Loucy (cell line): Measurements from ENCODE around the gene CRYBB2.

ENCODE experiments used
- H2AFZ ChIP-seq: fragments of 200-600 bp; sonication (generic); 2 replicates; pipeline ENCODE4 v1.6.0; 2016; ENCODE audit warnings: antibody characterized with exemption, mild to moderate bottlenecking, low read length, moderate library complexity
- H3F3A ChIP-seq: fragments of 200-600 bp; 2 replicates; pipeline ENCODE4 v1.6.0; 2016; ENCODE audit warnings: antibody characterized with exemption, low read depth, mild to moderate bottlenecking
- H3K27me3 ChIP-seq: fragments of 200-600 bp; sonication (generic); 2 replicates; pipeline ENCODE4 v1.6.1; 2014; ENCODE audit warnings: low read length, mild to moderate bottlenecking; ENCODE audit not compliant: insufficient read depth, poor library complexity, severe bottlenecking
- H3K36me3 ChIP-seq: fragments of 200-600 bp; sonication (generic); 2 replicates; pipeline ENCODE4 v1.6.1; 2016; ENCODE audit warnings: low read length; ENCODE audit not compliant: insufficient read depth
- H3K4me1 ChIP-seq: fragments of 200-600 bp; sonication (generic); 2 replicates; pipeline ENCODE4 v1.5.1; 2014; ENCODE audit warnings: low read length, mild to moderate bottlenecking; ENCODE audit not compliant: insufficient read depth, poor library complexity, severe bottlenecking
- H3K4me2 ChIP-seq: fragments of 200-600 bp; sonication (generic); 2 replicates; pipeline ENCODE4 v1.6.0; 2014; ENCODE audit warnings: antibody characterized with exemption, low read length, low read depth, mild to moderate bottlenecking; ENCODE audit not compliant: poor library complexity, severe bottlenecking
- H3K4me3 ChIP-seq: fragments of 200-600 bp; sonication (generic); 2 replicates; pipeline ENCODE4 v1.5.1; 2014; ENCODE audit warnings: low read length, mild to moderate bottlenecking, mixed read lengths; ENCODE audit not compliant: poor library complexity, severe bottlenecking
- H3K79me2 ChIP-seq: fragments of 200-600 bp; sonication (generic); 2 replicates; pipeline ENCODE4 v1.6.1; 2014; ENCODE audit warnings: low read length; ENCODE audit not compliant: insufficient read depth
- H3K9ac ChIP-seq: fragments of 200-600 bp; sonication (generic); 2 replicates; pipeline ENCODE4 v1.6.0; 2014; ENCODE audit warnings: mild to moderate bottlenecking, low read depth, low read length, moderate library complexity; ENCODE audit not compliant: poor library complexity, severe bottlenecking
- H3K9me2 ChIP-seq: fragments of 200-600 bp; sonication (generic); replicated peaks from 2 replicates; pipeline ENCODE4 v1.6.1; 2016; ENCODE audit warnings: low read depth, low read length, mixed read lengths
- H3K9me3 ChIP-seq: fragments of 200-600 bp; sonication (generic); 2 replicates; pipeline ENCODE4 v1.6.1; 2014; ENCODE audit warnings: mild to moderate bottlenecking, antibody characterized with exemption, low read length, low read depth; ENCODE audit not compliant: insufficient read depth
- H4K20me1 ChIP-seq: fragments of 200-600 bp; sonication (generic); 2 replicates; pipeline ENCODE4 v1.6.0; 2014; ENCODE audit warnings: antibody characterized with exemption, low read length, mild to moderate bottlenecking; ENCODE audit not compliant: insufficient read depth, poor library complexity, severe bottlenecking
- CTCF ChIP-seq: fragments of 200-600 bp; sonication (generic); conservative IDR thresholded peaks from 2 replicates; pipeline ENCODE4 v1.5.1; 2014; ENCODE audit warnings: mild to moderate bottlenecking, antibody characterized with exemption, low read length
- EZH2phosphoT487 ChIP-seq: fragments of 200-600 bp; IDR thresholded peaks from 2 replicates; pipeline ENCODE4 v1.6.1; 2018; ENCODE audit warnings: antibody characterized with exemption, mild to moderate bottlenecking, moderate library complexity, borderline replicate concordance

Gene CRYBB2

GRCh38 chr22:25213221-25213620 is 6.2 kb upstream of the CRYBB2 start:
- no peaks in the 10 kb centered on the region for H3K79me2 ChIP-seq
- H3K9me2 ChIP-seq: no peaks in the 10 kb centered on the region
- H2AFZ ChIP-seq: no peak overlapping the region
- no peak overlapping the region for H3K4me2 ChIP-seq
- H3K9me3 ChIP-seq: no peaks in the 10 kb centered on the region
- H4K20me1 ChIP-seq: no peaks in the 10 kb centered on the region
- no peak overlapping the region for H3K9ac ChIP-seq
- no peaks in the 10 kb centered on the region for H3F3A ChIP-seq
- H3K36me3 ChIP-seq: no peaks in the 10 kb centered on the region
- H3K27me3 ChIP-seq: no peaks in the 10 kb centered on the region
- TF ChIP-seq CTCF: no peak
- no peak for TF ChIP-seq EZH2phosphoT487
- no peaks in the 10 kb centered on the region for H3K4me1 ChIP-seq
- no peak overlapping the region for H3K4me3 ChIP-seq

- H3K9me2 ChIP-seq: no peaks in the 10 kb centered on the region
- H3K4me1 ChIP-seq: no peaks in the 10 kb centered on the region
- no peak overlapping the region for H3K9ac ChIP-seq
- H3K27me3 ChIP-seq: no peaks in the 10 kb centered on the region
- no peak for TF ChIP-seq EZH2phosphoT487
- TF ChIP-seq CTCF: no peak
- no peak overlapping the region for H3K4me3 ChIP-seq
- no peaks in the 10 kb centered on the region for H4K20me1 ChIP-seq
- H2AFZ ChIP-seq: no peak overlapping the region
- no peaks in the 10 kb centered on the region for H3F3A ChIP-seq
- H3K79me2 ChIP-seq: no peaks in the 10 kb centered on the region
- H3K9me3 ChIP-seq: no peaks in the 10 kb centered on the region
- no peak overlapping the region for H3K4me2 ChIP-seq
- no peaks in the 10 kb centered on the region for H3K36me3 ChIP-seq
Observed at GRCh38 chr22:25216230-25216629, 3.2 kb upstream of the CRYBB2 start.

- no peaks in the 10 kb centered on the region for H3K36me3 ChIP-seq
- no peak overlapping the region for H3K9ac ChIP-seq
- no peak for TF ChIP-seq EZH2phosphoT487
- no peak for TF ChIP-seq CTCF
Observed at GRCh38 chr22:25219948-25220442, 556 bp downstream of the CRYBB2 start.

More at GRCh38 chr22:25219948-25220442, 556 bp downstream of the CRYBB2 start:
- Histone ChIP-seq H2AFZ (no peak overlapping the region), H3F3A (no peaks in the 10 kb centered on the region), H3K9me2 (no peaks in the 10 kb centered on the region), H4K20me1 (no peaks in the 10 kb centered on the region), H3K4me2 (no peak overlapping the region), H3K27me3 (no peaks in the 10 kb centered on the region), H3K4me3 (no peak overlapping the region), H3K9me3 (no peaks in the 10 kb centered on the region), H3K4me1 (no peaks in the 10 kb centered on the region), H3K79me2 (no peaks in the 10 kb centered on the region)
